GF-D8 (cell line): Measurements from ENCODE around the gene SELENOI.
A peak's percentile ranks its signal among the peaks of the same experiment; 100 is the strongest.
"Not testable (repeated sequence)": the region's sequence is repeated elsewhere in the genome, so short reads cannot be mapped to it uniquely, and the experiment has no call there.

Experiments
- DNase-seq: peaks from one replicate; lab custom pipeline; 2025; lab: John Stamatoyannopoulos, UW

The SELENOI gene

GRCh38 chr2:26359886-26360473 lies 14.0 kb downstream of the SELENOI start:
- no peak for DNase-seq

- DNase-seq, result no peak
Observed at GRCh38 chr2:26363323-26363722, 17.4 kb downstream of the SELENOI start.

DNA sequence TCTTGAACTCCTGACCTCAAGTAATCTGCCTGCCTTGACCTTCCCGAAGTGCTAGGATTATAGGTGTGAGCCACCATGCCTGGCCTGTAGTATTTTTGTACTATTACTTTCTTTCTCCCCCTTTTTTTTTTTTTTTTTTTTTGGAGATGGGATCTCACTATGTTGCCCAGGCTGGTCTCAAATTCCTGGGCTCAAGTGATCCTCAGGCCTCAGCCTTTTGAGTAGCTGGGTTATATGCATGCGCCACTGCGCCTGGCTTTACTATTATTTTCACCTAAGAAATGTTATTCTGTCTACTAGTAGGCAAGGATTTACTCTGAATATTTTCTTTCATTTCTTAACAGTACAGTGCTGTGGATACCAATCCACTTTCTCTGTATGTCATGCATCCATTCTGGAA lies 18.0 kb downstream of the SELENOI start:
- DNase-seq, result no peak

DNA sequence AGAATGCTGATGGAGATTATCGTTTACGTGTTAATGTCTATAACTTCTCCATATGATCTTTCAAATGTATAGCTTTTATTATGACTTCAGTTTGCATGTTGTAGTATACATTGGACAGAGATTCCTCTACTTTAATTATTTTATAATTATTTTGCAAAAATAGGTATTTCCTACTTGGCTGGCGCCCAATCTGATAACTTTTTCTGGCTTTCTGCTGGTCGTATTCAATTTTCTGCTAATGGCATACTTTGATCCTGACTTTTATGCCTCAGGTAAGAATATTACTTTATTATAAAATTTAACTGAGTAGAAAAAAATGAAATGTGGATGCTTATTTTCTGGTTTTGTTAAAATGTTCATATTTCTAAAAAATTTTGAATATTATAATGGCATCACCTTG lies 18.7 kb downstream of the SELENOI start:
- DNase-seq, result no peak

DNA sequence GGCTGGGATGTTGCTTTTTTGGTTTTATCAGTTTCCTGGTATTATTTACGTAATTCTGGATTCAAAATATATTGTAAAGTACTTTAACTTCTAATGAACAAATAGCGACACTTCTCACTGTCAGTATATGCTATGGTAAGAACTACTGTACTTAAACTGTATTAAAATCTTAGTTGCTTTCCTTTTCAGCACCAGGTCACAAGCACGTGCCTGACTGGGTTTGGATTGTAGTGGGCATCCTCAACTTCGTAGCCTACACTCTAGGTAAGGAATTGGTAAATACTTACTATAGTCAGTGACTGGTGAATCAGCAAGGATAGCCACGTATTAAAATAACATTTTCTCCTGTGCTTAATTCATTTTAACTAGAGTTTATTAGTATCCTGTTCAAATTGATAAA lies 21.0 kb downstream of the SELENOI start:
- DNase-seq, result no peak

- not testable (repeated sequence) for DNase-seq
Observed at GRCh38 chr2:26369664-26370063, 23.7 kb downstream of the SELENOI start.

DNA sequence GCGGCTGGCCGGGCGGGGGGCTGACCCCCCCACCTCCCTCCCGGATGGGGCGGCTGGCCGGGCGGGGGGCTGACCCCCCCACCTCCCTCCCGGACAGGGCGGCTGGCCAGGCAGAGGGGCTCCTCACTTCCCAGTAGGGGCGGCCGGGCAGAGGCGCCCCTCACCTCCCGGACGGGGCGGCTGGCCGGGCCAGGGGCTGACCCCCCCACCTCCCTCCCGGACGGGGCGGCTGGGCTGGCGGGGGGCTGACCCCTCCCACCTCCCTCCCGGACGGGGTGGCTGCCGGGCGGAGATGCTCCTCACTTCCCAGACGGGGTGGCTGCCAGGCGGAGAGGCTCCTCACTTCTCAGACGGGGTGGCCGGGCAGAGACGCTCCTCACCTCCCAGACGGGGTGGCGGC lies 25.0 kb downstream of the SELENOI start:
- DNase-seq, result not testable (repeated sequence)

GRCh38 chr2:26376799-26377198 lies 30.9 kb downstream of the SELENOI start:
- DNase-seq, result no peak

GRCh38 chr2:26380281-26380680 lies 34.3 kb downstream of the SELENOI start:
- no peak for DNase-seq

DNA sequence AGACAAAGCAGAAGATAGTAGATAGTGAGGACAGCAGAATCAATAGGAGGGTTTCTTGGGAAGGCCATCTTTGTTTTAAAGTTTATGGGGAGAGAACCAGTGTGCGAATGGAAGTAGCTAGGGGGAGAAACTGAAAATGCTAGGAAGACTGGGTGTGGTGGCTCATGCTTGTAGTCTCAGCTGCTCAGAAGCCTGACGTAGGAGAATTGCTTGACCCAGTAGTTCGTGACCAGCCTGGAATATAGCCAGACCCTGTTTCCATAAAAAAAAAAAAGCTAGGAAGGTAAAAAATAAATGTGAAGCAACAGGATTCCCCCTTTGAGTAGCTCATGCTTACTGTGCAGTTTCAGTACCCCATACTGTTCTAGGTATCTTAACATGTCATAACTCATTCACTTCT lies 36.6 kb downstream of the SELENOI start:
- no peak for DNase-seq

DNA sequence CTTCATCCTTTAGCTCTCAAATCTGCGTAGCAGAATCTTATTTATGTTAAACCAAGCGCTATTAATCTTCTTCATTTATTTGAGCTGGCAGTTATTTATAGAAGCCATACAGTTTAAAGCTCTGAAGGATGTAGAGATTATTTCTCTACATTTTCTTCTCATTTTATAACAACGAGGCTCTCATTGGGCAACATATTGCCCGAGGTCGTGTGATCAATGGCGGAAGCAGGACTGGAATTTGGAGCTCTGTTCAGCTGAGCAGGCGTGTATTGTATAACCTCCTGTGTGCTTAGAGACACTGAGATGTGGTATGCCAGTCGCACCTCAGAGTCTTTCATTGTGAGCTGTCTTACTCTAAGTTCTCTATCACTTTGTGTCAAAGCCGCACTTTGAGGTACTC lies 38.2 kb downstream of the SELENOI start:
- no peak for DNase-seq

GRCh38 chr2:26384597-26384996 lies 38.7 kb downstream of the SELENOI start:
- no peak for DNase-seq

DNA sequence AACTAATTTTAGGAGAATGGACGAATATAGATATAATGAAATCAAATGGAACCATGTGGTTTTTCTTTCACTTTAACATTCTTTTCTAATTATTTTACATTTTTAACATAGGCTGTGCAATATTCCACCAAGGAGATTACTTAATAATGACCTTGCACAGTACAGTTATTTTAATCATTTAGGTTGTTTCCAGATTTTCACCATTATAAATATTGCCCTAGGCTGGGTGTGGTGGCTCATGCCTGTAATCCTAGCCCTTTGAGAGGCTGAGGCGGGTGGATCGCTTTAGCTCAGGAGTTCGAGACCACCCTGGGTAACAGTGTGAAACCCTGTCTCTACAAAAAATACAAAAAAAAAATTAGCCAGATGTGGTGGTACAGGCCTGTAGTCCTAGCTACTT lies 41.2 kb downstream of the SELENOI start:
- DNase-seq, result no peak

- no peak for DNase-seq
Observed at GRCh38 chr2:26394694-26395093, 48.8 kb downstream of the SELENOI start.

DNA sequence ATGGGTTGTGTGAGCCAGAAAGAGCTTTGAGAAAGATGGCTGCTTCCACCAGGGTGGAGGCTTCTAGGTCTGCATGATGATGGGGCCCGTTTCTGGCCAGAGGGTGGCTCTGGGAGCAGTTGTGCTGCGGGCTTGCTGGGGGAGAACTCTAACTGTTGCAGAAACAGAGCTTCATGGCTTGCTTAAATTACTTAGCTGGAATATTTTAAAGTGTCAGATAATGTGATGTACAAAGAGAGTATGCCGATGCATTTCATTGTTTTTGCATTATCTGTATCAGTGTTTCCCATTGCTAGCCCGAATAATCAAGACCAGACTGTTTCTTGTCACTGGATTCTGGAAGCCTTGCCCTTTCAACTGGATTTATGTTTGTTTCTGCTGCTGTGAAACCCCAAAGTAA lies 49.5 kb downstream of the SELENOI start:
- no peak for DNase-seq

GRCh38 chr2:26396734-26397298 lies 50.9 kb downstream of the SELENOI start:
- peak; percentile 33 for DNase-seq

GRCh38 chr2:26399771-26400376 lies 53.9 kb downstream of the SELENOI start:
- DNase-seq, result peak; percentile 30

DNA sequence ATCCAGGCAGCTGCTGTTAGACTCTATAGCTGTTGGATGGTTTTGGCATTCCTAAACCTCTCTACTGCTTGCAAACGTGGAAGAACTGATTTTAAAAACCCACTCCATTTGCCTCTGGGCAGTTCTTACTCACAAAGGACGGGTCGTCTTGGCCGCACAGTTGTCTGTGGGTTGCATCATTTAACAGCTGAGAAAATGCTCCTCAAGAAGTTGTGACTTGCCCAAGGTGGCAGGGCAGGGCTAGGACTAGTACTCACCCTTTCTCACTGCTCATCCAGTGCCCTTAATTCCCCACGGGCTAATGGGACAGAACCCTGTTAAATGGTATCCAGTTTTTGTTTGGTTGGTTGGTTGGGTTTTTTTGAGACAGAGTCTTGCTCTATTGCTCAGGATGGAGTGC lies 54.8 kb downstream of the SELENOI start:
- DNase-seq, result no peak

- no peak for DNase-seq
Observed at GRCh38 chr2:26401739-26402541, 56.0 kb downstream of the SELENOI start, which contains the start of gene DRC1. Gene DRC1 (plus strand): TSS chr2:26401920. CDS start chr2:26401990, 70 bp downstream.

DNA sequence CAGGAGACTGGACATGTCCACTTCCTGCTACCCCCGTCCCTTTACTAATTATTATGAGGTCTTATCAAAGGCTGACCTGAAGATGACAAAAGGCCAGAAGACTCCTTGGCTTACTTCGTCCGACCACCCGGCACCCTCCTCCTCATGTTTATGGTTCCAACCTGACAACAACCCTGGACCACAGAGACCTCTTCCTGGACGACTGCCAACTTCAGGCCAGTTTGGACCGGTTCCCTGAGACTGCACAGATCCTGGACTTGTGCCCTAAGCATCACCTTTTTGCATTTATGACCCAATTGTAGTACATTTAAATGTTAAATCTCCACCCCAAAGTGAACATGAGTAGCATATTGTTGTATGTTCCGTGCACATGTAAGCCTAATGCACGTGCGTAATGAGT lies 61.6 kb downstream of the SELENOI start:
- no peak for DNase-seq

DNA sequence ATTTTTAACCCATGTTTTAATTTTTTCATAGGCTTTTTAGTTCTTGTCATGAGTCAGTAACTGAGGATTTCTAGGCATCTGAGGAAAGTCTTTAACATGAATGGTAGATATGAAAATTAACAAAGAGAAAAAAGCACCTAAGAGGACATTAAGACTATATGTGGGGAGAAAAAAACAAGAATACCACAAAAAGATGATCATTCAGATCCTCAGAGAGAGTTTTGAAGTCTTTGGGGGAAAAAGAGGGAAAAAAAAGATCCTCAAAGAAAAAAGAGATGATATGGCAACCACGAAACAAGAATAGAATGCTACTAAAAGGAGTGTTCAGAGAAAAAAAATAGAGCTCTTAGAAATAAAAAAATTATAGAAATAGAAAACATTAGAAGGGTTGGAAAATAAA lies 63.8 kb downstream of the SELENOI start:
- no peak for DNase-seq

- no peak for DNase-seq
Observed at GRCh38 chr2:26410764-26411243, 64.9 kb downstream of the SELENOI start.

- DNase-seq, result no peak
Observed at GRCh38 chr2:26411419-26411818, 65.5 kb downstream of the SELENOI start.
